ENCODE data around the gene CUL1. TPM values are rescaled to one million over a fixed set of nuclear protein-coding genes. Genes with fewer than 3 reads are reported as not detected.

Gene CUL1
- total RNA-seq, 1 experiment from 2014 or later = 72.3 TPM

GRCh38 chr7:148806187-148806586 lies 107.5 kb downstream of the CUL1 start:
- no peaks in the 10 kb centered on the region for H3K9me3 ChIP-seq (ENCODE audit: control insufficient read depth, low read depth, low read length)
- no peak overlapping the region for H3K9ac ChIP-seq (ENCODE audit: extremely low read depth, insufficient read length, low read length)
- no peak overlapping the region for H3K4ac ChIP-seq (ENCODE audit: low read depth, low read length)
- H2AFZ ChIP-seq (ENCODE audit: low read length) = no peak overlapping the region
- Mint-ChIP-seq H3K4me3 (no peak overlapping the region), H3K9me3 (no peaks in the 10 kb centered on the region), H3K27ac (peak overlapping the region in 1 of 3 experiments; percentile 32; a peak in 2 of 7 replicates), H3K36me3 (ENCODE audit: insufficient read depth in 1 of 3, low read depth in 3 of 3) (peaks cover 20 to 69% (median 51%) of the 10 kb centered on the region in 3 experiments), H3K4me1 (peaks cover 5 to 12% of the 10 kb centered on the region in 2 experiments), H3K27me3 (ENCODE audit: low read depth) (no peaks in the 10 kb centered on the region)
- no peak overlapping the region for H3T11ph ChIP-seq (ENCODE audit: low read length)
- no peak for DNase-seq
- WGBS (ENCODE audit: extremely low coverage, insufficient read length, low lambda C conversion rate) = no CpG with 5 or more reads among the region's 7 CpGs
- H4K5ac ChIP-seq (ENCODE audit: insufficient read length, low read depth, low read length) = no peak overlapping the region
- no peak overlapping the region for H2AK5ac ChIP-seq (ENCODE audit: insufficient read length, low read length)
- no peak overlapping the region for H2BK20ac ChIP-seq (ENCODE audit: low read depth, low read length, poor library complexity, severe bottlenecking)
- no peak overlapping the region for H2BK12ac ChIP-seq (ENCODE audit: insufficient read length, low read depth, low read length)
- no peak overlapping the region for H3K56ac ChIP-seq (ENCODE audit: insufficient read length, low read depth, low read length)
- no peak overlapping the region for H3K18ac ChIP-seq (ENCODE audit: insufficient read length, low read depth, low read length)
- no peak overlapping the region for H4K8ac ChIP-seq (replicated peaks; ENCODE audit: insufficient read length, low read depth, low read length)
- no peak overlapping the region for H3K23ac ChIP-seq (ENCODE audit: insufficient read length, low read depth, low read length)
- no peak overlapping the region for H2BK15ac ChIP-seq (ENCODE audit: low read depth, low read length)
- H3K4me1 ChIP-seq (ENCODE audit: insufficient read depth, low read length) = no peaks in the 10 kb centered on the region
- TF ChIP-seq CTCF (conservative IDR thresholded peaks at IDR 0.05) = no peak
- no peak overlapping the region for H3K27ac ChIP-seq (ENCODE audit: insufficient read length, low read depth, low read length)
- no peaks in the 10 kb centered on the region for H3K23me2 ChIP-seq (ENCODE audit: insufficient read length, low read depth, low read length, poor library complexity, severe bottlenecking)
- H3K14ac ChIP-seq (ENCODE audit: insufficient read depth, low read length) = no peak overlapping the region
- no peak overlapping the region for H4K91ac ChIP-seq (ENCODE audit: insufficient read length, low read depth, low read length)
- H3K27me3 ChIP-seq (ENCODE audit: insufficient read depth, low read length) = no peaks in the 10 kb centered on the region
- H3K79me1 ChIP-seq (ENCODE audit: insufficient read depth, low read depth, low read length, poor library complexity, severe bottlenecking) = no peaks in the 10 kb centered on the region
- no peaks in the 10 kb centered on the region for H3K79me2 ChIP-seq (ENCODE audit: insufficient read depth, low read length)
- no peak overlapping the region for H3K4me2 ChIP-seq (ENCODE audit: insufficient read depth, insufficient read length, low read length)
- H2BK120ac ChIP-seq (ENCODE audit: low read depth, low read length, poor library complexity, severe bottlenecking) = no peak overlapping the region
- H4K20me1 ChIP-seq (ENCODE audit: control insufficient read depth, insufficient read depth, insufficient read length) = no peaks in the 10 kb centered on the region
- H2BK5ac ChIP-seq (ENCODE audit: insufficient read length, low read length) = no peak overlapping the region
